ENCODE results near the gene GABRD.

Gene GABRD

GRCh38 chr1:2041887-2042286, 22.7 kb downstream of the GABRD start:
- Histone ChIP-seq H3K27ac (replicated peaks; ENCODE audit: low read length) (no peak overlapping the region), H2BK15ac (ENCODE audit: low read length) (no peak overlapping the region), H3K4me2 (ENCODE audit: insufficient read depth, low read length, poor library complexity, severe bottlenecking) (no peak overlapping the region), H3K4me1 (ENCODE audit: control insufficient read depth in 2 of 2, insufficient read depth in 1 of 2, low read depth in 1 of 2, low read length in 2 of 2) (peaks cover 0 to 10% of the 10 kb centered on the region in 2 donors), H3K36me3 (replicated peaks in 1 of 2; ENCODE audit: control insufficient read depth in 2 of 2, insufficient read depth in 2 of 2, low read length in 2 of 2) (no peaks in the 10 kb centered on the region), H3K27me3 (ENCODE audit: control insufficient read depth in 3 of 3, insufficient read depth in 3 of 3, low read depth in 1 of 3, low read length in 3 of 3) (peaks cover 0 to 83% (median 12%) of the 10 kb centered on the region in 3 experiments), H2BK120ac (ENCODE audit: low read depth, low read length) (no peak overlapping the region), H3K4ac (ENCODE audit: low read length) (no peak overlapping the region), H2BK12ac (ENCODE audit: low read length) (no peak overlapping the region), H2BK5ac (ENCODE audit: low read length) (peak overlapping the region; percentile 35), H3K9ac (ENCODE audit: low read depth, low read length, poor library complexity) (peak overlapping the region; percentile 64), H2AFZ (ENCODE audit: low read length) (no peak overlapping the region), H3K18ac (ENCODE audit: low read length) (no peak overlapping the region), H2AK5ac (ENCODE audit: low read depth, low read length) (peak overlapping the region; percentile 22), H4K91ac (ENCODE audit: low read depth, low read length, poor library complexity) (no peak overlapping the region), H4K8ac (ENCODE audit: low read depth, low read length) (no peak overlapping the region), H3K23ac (ENCODE audit: low read depth, low read length, poor library complexity) (no peak overlapping the region), H3K79me1 (ENCODE audit: low read depth, low read length) (no peaks in the 10 kb centered on the region), H3K9me3 (replicated peaks in 1 of 2; ENCODE audit: control insufficient read depth in 2 of 2, insufficient read depth in 1 of 2, low read depth in 1 of 2, low read length in 2 of 2) (peaks cover 0 to 2% of the 10 kb centered on the region in 2 donors), H3K14ac (ENCODE audit: low read length) (no peak overlapping the region), H3K4me3 (ENCODE audit: low read length in 2 of 2) (no peak overlapping the region)
- no peak for DNase-seq (ENCODE audit: low spot score)
- no CpG with 5 or more reads among the region's 4 CpGs for WGBS, 2 donors (ENCODE audit: extremely low coverage in 2 of 2, insufficient read length in 2 of 2, insufficient replicate concordance in 1 of 2)

- H2AFZ ChIP-seq (ENCODE audit: low read length), result no peak overlapping the region
- H2AK5ac ChIP-seq (ENCODE audit: low read depth, low read length), result peak overlapping the region; percentile 94
- H3K36me3 ChIP-seq (replicated peaks in 1 of 2; ENCODE audit: control insufficient read depth in 2 of 2, insufficient read depth in 2 of 2, low read length in 2 of 2), result no peaks in the 10 kb centered on the region
- peak overlapping the region; percentile 98 for H2BK12ac ChIP-seq (ENCODE audit: low read length)
- no CpG with 5 or more reads among the region's 41 CpGs for WGBS, 2 donors (ENCODE audit: extremely low coverage in 2 of 2, insufficient read length in 2 of 2, insufficient replicate concordance in 1 of 2)
- H3K14ac ChIP-seq (ENCODE audit: low read length), result peak overlapping the region; percentile 99
- no peak overlapping the region for H4K8ac ChIP-seq (ENCODE audit: low read depth, low read length)
- no peaks in the 10 kb centered on the region for H3K79me1 ChIP-seq (ENCODE audit: low read depth, low read length)
- peaks cover 0 to 83% (median 18%) of the 10 kb centered on the region in 3 experiments for H3K27me3 ChIP-seq (ENCODE audit: control insufficient read depth in 3 of 3, insufficient read depth in 3 of 3, low read depth in 1 of 3, low read length in 3 of 3)
- H2BK15ac ChIP-seq (ENCODE audit: low read length), result peak overlapping the region; percentile 85
- no peak overlapping the region for H3K27ac ChIP-seq (replicated peaks; ENCODE audit: low read length)
- peak overlapping the region; percentile 66 for H2BK5ac ChIP-seq (ENCODE audit: low read length)
- no peak overlapping the region for H2BK120ac ChIP-seq (ENCODE audit: low read depth, low read length)
- peak overlapping the region; percentile 95 for H3K23ac ChIP-seq (ENCODE audit: low read depth, low read length, poor library complexity)
- peak overlapping the region; percentile 83 for H3K18ac ChIP-seq (ENCODE audit: low read length)
- no peak overlapping the region for H4K91ac ChIP-seq (ENCODE audit: low read depth, low read length, poor library complexity)
- H3K4me1 ChIP-seq (ENCODE audit: control insufficient read depth in 2 of 2, insufficient read depth in 1 of 2, low read depth in 1 of 2, low read length in 2 of 2), result peaks cover 3 to 20% of the 10 kb centered on the region in 2 donors
- peaks cover 0 to 2% of the 10 kb centered on the region in 2 donors for H3K9me3 ChIP-seq (replicated peaks in 1 of 2; ENCODE audit: control insufficient read depth in 2 of 2, insufficient read depth in 1 of 2, low read depth in 1 of 2, low read length in 2 of 2)
- no peak for DNase-seq (ENCODE audit: low spot score)
- no peak overlapping the region for H3K9ac ChIP-seq (ENCODE audit: low read depth, low read length, poor library complexity)
- H3K4ac ChIP-seq (ENCODE audit: low read length), result no peak overlapping the region
- H3K4me3 ChIP-seq (ENCODE audit: low read length in 2 of 2), result peak overlapping the region in 1 of 2 donors; percentile 28
- no peak overlapping the region for H3K4me2 ChIP-seq (ENCODE audit: insufficient read depth, low read length, poor library complexity, severe bottlenecking)
Measured at GRCh38 chr1:2042830-2043773, 24.0 kb downstream of the GABRD start.

GRCh38 chr1:2043886-2044285, 24.7 kb downstream of the GABRD start:
- H2BK15ac ChIP-seq (ENCODE audit: low read length), result peak overlapping the region; percentile 85
- H4K8ac ChIP-seq (ENCODE audit: low read depth, low read length), result peak overlapping the region; percentile 23
- peak overlapping the region; percentile 44 for H3K9ac ChIP-seq (ENCODE audit: low read depth, low read length, poor library complexity)
- H2AFZ ChIP-seq (ENCODE audit: low read length), result no peak overlapping the region
- H3K36me3 ChIP-seq (replicated peaks in 1 of 2; ENCODE audit: control insufficient read depth in 2 of 2, insufficient read depth in 2 of 2, low read length in 2 of 2), result no peaks in the 10 kb centered on the region
- peaks cover 0 to 83% (median 24%) of the 10 kb centered on the region in 3 experiments for H3K27me3 ChIP-seq (ENCODE audit: control insufficient read depth in 3 of 3, insufficient read depth in 3 of 3, low read depth in 1 of 3, low read length in 3 of 3)
- no peak overlapping the region for H2BK120ac ChIP-seq (ENCODE audit: low read depth, low read length)
- H3K79me1 ChIP-seq (ENCODE audit: low read depth, low read length), result no peaks in the 10 kb centered on the region
- no CpG with 5 or more reads among the region's 4 CpGs for WGBS, 2 donors (ENCODE audit: extremely low coverage in 2 of 2, insufficient read length in 2 of 2, insufficient replicate concordance in 1 of 2)
- H3K23ac ChIP-seq (ENCODE audit: low read depth, low read length, poor library complexity), result peak overlapping the region; percentile 93
- peak overlapping the region; percentile 66 for H2BK5ac ChIP-seq (ENCODE audit: low read length)
- DNase-seq (ENCODE audit: low spot score), result no peak
- peak overlapping the region; percentile 21 for H3K14ac ChIP-seq (ENCODE audit: low read length)
- H3K27ac ChIP-seq (replicated peaks; ENCODE audit: low read length), result no peak overlapping the region
- H3K4me3 ChIP-seq (ENCODE audit: low read length in 2 of 2), result no peak overlapping the region
- no peak overlapping the region for H3K4ac ChIP-seq (ENCODE audit: low read length)
- peaks cover 3 to 20% of the 10 kb centered on the region in 2 donors for H3K4me1 ChIP-seq (ENCODE audit: control insufficient read depth in 2 of 2, insufficient read depth in 1 of 2, low read depth in 1 of 2, low read length in 2 of 2)
- peak overlapping the region; percentile 83 for H3K18ac ChIP-seq (ENCODE audit: low read length)
- no peak overlapping the region for H4K91ac ChIP-seq (ENCODE audit: low read depth, low read length, poor library complexity)
- H3K4me2 ChIP-seq (ENCODE audit: insufficient read depth, low read length, poor library complexity, severe bottlenecking), result no peak overlapping the region
- H2BK12ac ChIP-seq (ENCODE audit: low read length), result peak overlapping the region; percentile 98
- H2AK5ac ChIP-seq (ENCODE audit: low read depth, low read length), result peak overlapping the region; percentile 94
- peaks cover 0 to 2% of the 10 kb centered on the region in 2 donors for H3K9me3 ChIP-seq (replicated peaks in 1 of 2; ENCODE audit: control insufficient read depth in 2 of 2, insufficient read depth in 1 of 2, low read depth in 1 of 2, low read length in 2 of 2)

Data from neuronal stem cell (in vitro differentiated cells).